Trophoblast cell (in vitro differentiated cells and primary cell): ENCODE results near the gene PTPRT.

Source experiments
- DNase-seq, 2 donors: peaks; one replicate each; pipeline ENCODE4 v3.0.0-alpha.2; 2016
- H2AFZ ChIP-seq: 2 replicates; pipeline ENCODE4 v1.6.1; 2013; ENCODE audit warnings: low read length, moderate library complexity, mild to moderate bottlenecking; ENCODE audit not compliant: insufficient read depth, poor library complexity
- H2AK5ac ChIP-seq: 2 replicates; pipeline ENCODE4 v1.6.1; 2013; ENCODE audit warnings: mild to moderate bottlenecking, low read length
- H2BK120ac ChIP-seq: 2 replicates; pipeline ENCODE4 v1.6.1; 2013; ENCODE audit warnings: low read length, mild to moderate bottlenecking, moderate library complexity; ENCODE audit not compliant: insufficient read depth, poor library complexity
- H2BK12ac ChIP-seq: 2 replicates; pipeline ENCODE4 v1.6.1; 2013; ENCODE audit warnings: mild to moderate bottlenecking, low read length, moderate library complexity
- H2BK5ac ChIP-seq: 2 replicates; pipeline ENCODE4 v1.6.1; 2013; ENCODE audit warnings: low read length, low read depth, moderate library complexity, mild to moderate bottlenecking; ENCODE audit not compliant: poor library complexity
- H3K14ac ChIP-seq: 2 replicates; pipeline ENCODE4 v1.6.1; 2013; ENCODE audit warnings: mild to moderate bottlenecking, low read length
- H3K18ac ChIP-seq: 2 replicates; pipeline ENCODE4 v1.6.1; 2013; ENCODE audit warnings: mild to moderate bottlenecking, low read length
- H3K23ac ChIP-seq: 2 replicates; pipeline ENCODE4 v1.6.1; 2013; ENCODE audit warnings: low read length
- H3K27ac ChIP-seq: 2 replicates; pipeline ENCODE4 v1.5.1; 2013; ENCODE audit warnings: low read depth, mild to moderate bottlenecking, inconsistent platforms, low read length, moderate library complexity
- H3K27me3 ChIP-seq: 2 replicates; pipeline ENCODE4 v1.6.1; 2013; ENCODE audit warnings: inconsistent platforms, mild to moderate bottlenecking, low read length, moderate library complexity; ENCODE audit not compliant: insufficient read depth
- H3K36me3 ChIP-seq, 2 experiments: 1 replicate in 1 of 2; 2 replicates in 1 of 2; pipeline ENCODE4 v1.6.1; 2013; ENCODE audit warnings: low read length in 2 of 2, mild to moderate bottlenecking in 2 of 2, moderate library complexity in 1 of 2; ENCODE audit not compliant: insufficient read depth in 2 of 2, control insufficient read depth in 1 of 2
- H3K4ac ChIP-seq: 2 replicates; pipeline ENCODE4 v1.6.1; 2013; ENCODE audit warnings: low read depth, mild to moderate bottlenecking, low read length, moderate library complexity
- H3K4me1 ChIP-seq, 2 experiments: 1 replicate in 1 of 2; 2 replicates in 1 of 2; pipeline ENCODE4 v1.6.1; 2013; ENCODE audit warnings: low read length in 2 of 2, mild to moderate bottlenecking in 2 of 2, moderate library complexity in 1 of 2; ENCODE audit not compliant: insufficient read depth in 2 of 2, control insufficient read depth in 1 of 2
- H3K4me2 ChIP-seq: 2 replicates; pipeline ENCODE4 v1.6.1; 2013; ENCODE audit warnings: inconsistent platforms, mild to moderate bottlenecking, low read length, moderate library complexity
- H3K4me3 ChIP-seq: 2 replicates; pipeline ENCODE4 v1.5.1; 2013; ENCODE audit warnings: mild to moderate bottlenecking, low read depth, low read length, inconsistent platforms
- H3K79me1 ChIP-seq: one replicate; pipeline ENCODE4 v1.6.1; 2013; ENCODE audit warnings: low read length
- H3K79me2 ChIP-seq: 2 replicates; pipeline ENCODE4 v1.6.1; 2013; ENCODE audit warnings: low read length, mild to moderate bottlenecking; ENCODE audit not compliant: control insufficient read depth, insufficient read depth, poor library complexity
- H3K9ac ChIP-seq: 2 replicates; pipeline ENCODE4 v1.6.1; 2013; ENCODE audit warnings: mild to moderate bottlenecking, low read length
- H3K9me3 ChIP-seq: 2 replicates; pipeline ENCODE4 v1.6.1; 2013; ENCODE audit warnings: low read depth, mild to moderate bottlenecking, control low read depth, inconsistent platforms, low read length; ENCODE audit not compliant: insufficient read depth
- H4K12ac ChIP-seq: 2 replicates; pipeline ENCODE4 v1.6.1; 2013; ENCODE audit warnings: low read depth, mild to moderate bottlenecking, low read length, moderate library complexity
- H4K8ac ChIP-seq: 2 replicates; pipeline ENCODE4 v1.6.1; 2013; ENCODE audit warnings: low read depth, mild to moderate bottlenecking, low read length, moderate library complexity
- H4K91ac ChIP-seq: one replicate; pipeline ENCODE4 v1.6.1; 2013; ENCODE audit warnings: low read depth, mild to moderate bottlenecking, low read length, moderate library complexity
- WGBS: extraction: QIAGEN DNeasy Blood & Tissue Kit; methylation state at CpG from one replicate; pipeline ENCODE4 v1.1.7; 2013; ENCODE audit warnings: missing lambda C conversion rate; ENCODE audit not compliant: insufficient read length, insufficient coverage; ENCODE audit errors: extremely low coverage; 5-methylcytosine and 5-hydroxymethylcytosine counted together

The PTPRT gene

DNA sequence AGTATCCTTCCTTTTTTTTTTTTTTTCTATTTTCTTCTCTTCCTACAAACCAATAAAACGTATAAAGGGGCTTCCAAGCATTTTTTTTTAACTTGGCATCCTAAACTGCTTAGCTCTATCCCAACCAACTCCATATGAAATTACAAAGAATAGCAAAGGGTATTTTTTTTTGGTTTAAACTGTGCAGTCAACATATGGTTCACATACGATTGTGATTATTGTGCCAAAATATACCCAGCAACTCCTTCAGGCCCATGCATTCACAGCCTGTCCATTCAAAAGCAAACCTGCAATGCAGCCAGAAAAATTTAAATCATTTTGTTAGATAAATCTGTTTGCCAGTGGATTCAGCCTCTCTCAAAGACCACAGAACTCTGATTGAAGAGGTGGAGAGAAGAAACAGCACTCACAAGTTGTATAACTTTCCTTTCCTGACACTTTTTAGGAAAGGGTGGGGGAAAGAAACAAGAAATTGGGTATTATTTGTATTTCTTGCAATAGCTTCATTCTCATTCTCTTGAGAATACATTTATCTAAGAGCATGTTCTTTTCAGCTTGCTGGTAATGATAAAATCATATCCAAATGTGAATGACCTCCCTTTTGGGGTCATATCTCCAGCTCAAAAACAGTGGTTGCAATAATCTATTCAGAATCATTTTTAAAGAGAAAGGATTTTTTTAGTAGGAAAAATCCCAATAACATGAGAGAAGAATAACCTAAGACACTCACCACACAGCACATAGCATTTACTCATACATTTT is 870.3 kb downstream of the PTPRT start:
- no peak overlapping the region for H2BK5ac ChIP-seq
- no peak overlapping the region for H3K14ac ChIP-seq
- H3K79me2 ChIP-seq, result no peaks in the 10 kb centered on the region
- no peaks in the 10 kb centered on the region for H3K27me3 ChIP-seq
- H3K79me1 ChIP-seq, result no peaks in the 10 kb centered on the region
- no CpG with 5 or more reads among the region's 2 CpGs for WGBS
- H3K27ac ChIP-seq, result no peak overlapping the region
- H2AFZ ChIP-seq, result no peak overlapping the region
- no peak overlapping the region for H3K23ac ChIP-seq
- H3K4ac ChIP-seq, result no peak overlapping the region
- no peak overlapping the region for H3K18ac ChIP-seq
- H4K12ac ChIP-seq, result no peak overlapping the region
- no peak overlapping the region for H4K8ac ChIP-seq
- H3K4me3 ChIP-seq, result no peak overlapping the region
- H2BK120ac ChIP-seq, result no peak overlapping the region
- DNase-seq, result no peak
- no peaks in the 10 kb centered on the region for H3K36me3 ChIP-seq
- H2BK12ac ChIP-seq, result no peak overlapping the region
- H3K9ac ChIP-seq, result no peak overlapping the region
- H3K4me2 ChIP-seq, result no peak overlapping the region
- H4K91ac ChIP-seq, result no peak overlapping the region
- no peak overlapping the region for H2AK5ac ChIP-seq
- H3K9me3 ChIP-seq, result no peaks in the 10 kb centered on the region
- H3K4me1 ChIP-seq, result no peaks in the 10 kb centered on the region

- H3K4me3 ChIP-seq, result no peak overlapping the region
Observed at GRCh38 chr20:42313704-42314103, 876.0 kb downstream of the PTPRT start.

GRCh38 chr20:42309050-42309449 is 880.7 kb downstream of the PTPRT start:
- no peak overlapping the region for H4K12ac ChIP-seq
- no peak overlapping the region for H2BK12ac ChIP-seq
- H3K14ac ChIP-seq, result no peak overlapping the region
- no peak overlapping the region for H3K23ac ChIP-seq
- H2BK120ac ChIP-seq, result no peak overlapping the region
- H3K4me3 ChIP-seq, result no peak overlapping the region
- no peak overlapping the region for H2BK5ac ChIP-seq
- no peaks in the 10 kb centered on the region for H3K27me3 ChIP-seq
- H3K18ac ChIP-seq, result no peak overlapping the region
- H3K9me3 ChIP-seq, result no peaks in the 10 kb centered on the region
- no peak overlapping the region for H3K27ac ChIP-seq
- no peak overlapping the region for H3K4ac ChIP-seq
- H3K4me2 ChIP-seq, result no peak overlapping the region
- H2AK5ac ChIP-seq, result no peak overlapping the region
- WGBS, result no CpG with 5 or more reads among the region's 4 CpGs
- no peaks in the 10 kb centered on the region for H3K4me1 ChIP-seq
- no peak overlapping the region for H3K9ac ChIP-seq
- H3K79me1 ChIP-seq, result no peaks in the 10 kb centered on the region
- no peak for DNase-seq
- no peaks in the 10 kb centered on the region for H3K36me3 ChIP-seq
- H2AFZ ChIP-seq, result no peak overlapping the region
- H4K91ac ChIP-seq, result no peak overlapping the region
- H4K8ac ChIP-seq, result no peak overlapping the region
- H3K79me2 ChIP-seq, result no peaks in the 10 kb centered on the region

More at GRCh38 chr20:42313704-42314103, 876.0 kb downstream of the PTPRT start:
- H3K27me3 ChIP-seq, result no peaks in the 10 kb centered on the region
- H3K4me1 ChIP-seq, result no peaks in the 10 kb centered on the region
- H2BK120ac ChIP-seq, result no peak overlapping the region
- no peak overlapping the region for H3K18ac ChIP-seq
- no peaks in the 10 kb centered on the region for H3K36me3 ChIP-seq
- no peak overlapping the region for H3K4ac ChIP-seq
- no peak overlapping the region for H4K8ac ChIP-seq
- H3K14ac ChIP-seq, result no peak overlapping the region
- H3K23ac ChIP-seq, result no peak overlapping the region
- DNase-seq, result no peak
- no peak overlapping the region for H3K4me2 ChIP-seq
- no peak overlapping the region for H2BK5ac ChIP-seq
- no peaks in the 10 kb centered on the region for H3K79me1 ChIP-seq
- H3K9ac ChIP-seq, result no peak overlapping the region
- H2AK5ac ChIP-seq, result no peak overlapping the region
- no peak overlapping the region for H3K27ac ChIP-seq
- no peak overlapping the region for H4K91ac ChIP-seq
- H4K12ac ChIP-seq, result no peak overlapping the region
- H2BK12ac ChIP-seq, result no peak overlapping the region
- no peak overlapping the region for H2AFZ ChIP-seq
- WGBS, result no CpG with 5 or more reads among the region's 3 CpGs
- no peaks in the 10 kb centered on the region for H3K9me3 ChIP-seq
- H3K79me2 ChIP-seq, result no peaks in the 10 kb centered on the region

- Histone ChIP-seq H3K18ac (no peak overlapping the region), H2BK120ac (no peak overlapping the region), H3K9ac (no peak overlapping the region), H2AK5ac (no peak overlapping the region), H3K27ac (no peak overlapping the region), H4K12ac (no peak overlapping the region), H3K4ac (no peak overlapping the region), H3K36me3 (no peaks in the 10 kb centered on the region), H3K14ac (no peak overlapping the region), H3K4me3 (no peak overlapping the region), H2BK5ac (no peak overlapping the region), H3K4me2 (no peak overlapping the region), H3K23ac (no peak overlapping the region), H4K91ac (no peak overlapping the region), H4K8ac (no peak overlapping the region), H3K79me2 (no peaks in the 10 kb centered on the region), H2BK12ac (no peak overlapping the region), H3K9me3 (no peaks in the 10 kb centered on the region), H3K27me3 (no peaks in the 10 kb centered on the region), H3K4me1 (no peaks in the 10 kb centered on the region), H3K79me1 (no peaks in the 10 kb centered on the region), H2AFZ (no peak overlapping the region)
- WGBS, result no CpG with 5 or more reads among the region's 4 CpGs
- DNase-seq, result no peak
Observed at GRCh38 chr20:42308171-42308570, 881.5 kb downstream of the PTPRT start.
